GM08714 (cell line): Measurements from ENCODE around the gene TGM5.

Source experiments
- H3K4me3 ChIP-seq: fragments of 200-500 bp; sonication (Bioruptor generic); 2 replicates; pipeline ENCODE4 v1.5.1; 2014; ENCODE audit warnings: mild to moderate bottlenecking, low read length, inconsistent platforms
- ZNF274 ChIP-seq: IDR thresholded peaks from 2 replicates; pipeline ENCODE4 v1.6.1; 2012; ENCODE audit warnings: mild to moderate bottlenecking, low read depth, low read length

Gene TGM5

DNA sequence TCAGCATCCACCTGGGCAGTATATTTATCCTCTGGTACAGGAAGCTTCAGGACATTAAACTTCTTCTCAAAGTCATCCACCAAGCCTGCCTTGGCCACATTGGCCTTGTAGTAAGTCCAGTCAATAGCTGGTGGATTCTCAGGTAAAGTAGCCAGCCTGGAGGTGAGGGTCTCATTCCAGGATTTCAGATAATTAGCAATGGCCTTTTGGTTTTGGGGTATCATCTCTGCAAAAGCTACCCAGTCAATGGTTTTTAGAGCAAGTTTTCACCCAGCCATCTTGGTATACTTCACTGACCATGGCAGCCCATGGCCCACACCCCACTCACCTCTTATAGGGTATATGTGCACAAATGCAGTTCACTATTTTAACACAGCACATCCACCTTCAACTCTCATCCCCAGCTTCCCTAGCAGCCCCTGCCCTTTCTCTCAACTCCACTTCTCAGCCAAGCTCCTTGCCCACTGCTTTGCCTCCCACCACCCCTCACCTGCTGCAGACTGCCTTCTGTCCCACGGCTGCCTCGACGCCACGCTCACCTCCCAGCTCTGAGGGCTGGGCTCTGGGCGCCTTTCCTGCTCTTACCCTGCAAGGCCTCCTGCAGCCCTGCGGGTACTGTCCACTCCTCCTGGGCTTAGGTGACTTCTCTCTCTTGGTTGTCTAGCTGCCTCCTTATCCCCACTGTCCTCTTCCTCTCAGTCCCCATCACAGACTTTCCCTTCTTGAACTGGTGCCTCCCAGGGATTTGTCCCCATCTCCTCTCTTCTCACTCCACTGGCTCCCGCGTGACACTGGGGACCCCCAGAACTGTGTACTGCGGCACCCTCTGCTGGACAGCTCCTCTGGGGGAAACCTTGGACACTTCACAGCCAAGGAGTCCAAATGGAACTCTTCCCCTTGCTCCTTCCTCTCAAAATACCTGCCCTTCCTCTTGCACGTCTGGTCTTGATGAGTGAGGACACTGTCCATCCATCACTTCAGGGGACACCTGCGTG, 1.7 kb upstream of the TGM5 start:
- no peak overlapping the region for H3K4me3 ChIP-seq
- no peak for TF ChIP-seq ZNF274

DNA sequence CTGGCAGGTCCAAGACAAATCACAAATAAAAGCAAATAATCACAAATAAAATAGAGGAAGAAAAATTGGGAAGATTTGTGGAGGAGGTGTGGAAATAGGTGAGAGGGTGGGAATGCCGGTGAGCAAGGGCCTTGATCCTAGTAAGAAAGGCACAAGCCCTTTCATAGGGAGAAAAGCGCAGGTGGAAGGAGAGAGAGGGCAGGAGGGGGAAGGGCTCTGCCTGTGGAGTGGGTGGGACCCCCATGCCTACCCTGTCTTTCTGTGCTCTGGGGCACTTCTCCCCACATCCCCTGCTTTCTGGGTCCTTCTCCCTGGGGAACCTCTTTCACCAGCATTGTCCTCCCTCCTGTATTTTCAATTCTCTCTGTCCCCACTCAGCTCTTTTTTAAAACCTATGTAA, 711 bp upstream of the TGM5 start:
- no peak overlapping the region for H3K4me3 ChIP-seq
- TF ChIP-seq ZNF274 = no peak

DNA sequence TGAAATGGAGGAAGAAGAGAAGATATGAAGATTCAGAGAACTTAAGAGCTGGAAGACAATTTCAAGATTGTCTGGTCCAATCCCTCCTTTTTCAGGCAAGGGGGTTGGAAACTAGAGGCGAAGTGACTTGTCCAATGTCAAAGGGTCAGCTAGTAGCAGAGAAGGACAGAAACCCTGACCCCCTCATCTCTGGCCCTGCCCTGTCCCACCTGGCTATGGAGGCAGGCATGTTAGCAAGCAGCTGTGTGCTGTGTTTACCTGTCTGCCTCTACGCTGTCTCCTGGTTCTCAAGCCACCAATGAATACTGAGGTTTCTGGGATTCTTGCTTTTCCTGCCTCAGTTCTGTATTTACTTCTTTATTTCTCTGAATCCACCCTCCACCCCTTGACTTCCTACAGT, 342 bp downstream of the TGM5 start:
- no peak for TF ChIP-seq ZNF274
- no peak overlapping the region for H3K4me3 ChIP-seq

DNA sequence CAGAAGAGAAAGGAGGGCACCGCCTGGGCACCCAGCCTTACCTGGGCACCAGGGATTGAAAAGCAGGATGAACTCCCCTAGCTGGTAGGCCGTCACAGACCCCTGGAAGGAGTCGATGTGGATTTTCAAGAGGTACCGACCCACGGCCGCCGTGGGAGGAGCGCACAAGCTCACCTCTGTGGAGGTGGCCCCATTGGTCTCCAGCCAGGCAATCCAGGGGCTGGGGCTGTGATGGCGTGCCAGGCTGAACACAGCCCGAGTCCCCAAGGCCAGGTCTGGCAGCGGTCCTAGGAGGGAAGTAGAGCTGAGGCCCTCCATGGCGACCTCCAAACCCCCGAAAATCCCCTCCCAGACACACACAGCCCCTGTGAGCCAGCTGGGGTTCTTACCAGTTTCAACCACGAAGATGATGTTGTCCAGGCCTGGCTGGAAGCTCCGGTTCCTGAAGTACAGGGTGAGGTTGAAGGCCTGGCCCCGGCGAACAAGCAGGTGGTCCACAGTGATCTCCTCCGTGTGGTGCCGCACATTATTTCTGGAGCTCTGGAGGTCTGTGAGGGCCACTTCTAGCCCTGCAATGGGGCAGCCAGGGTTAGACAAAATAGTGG, 6.6 kb downstream of the TGM5 start:
- no peak for TF ChIP-seq ZNF274
- H3K4me3 ChIP-seq = no peak overlapping the region

DNA sequence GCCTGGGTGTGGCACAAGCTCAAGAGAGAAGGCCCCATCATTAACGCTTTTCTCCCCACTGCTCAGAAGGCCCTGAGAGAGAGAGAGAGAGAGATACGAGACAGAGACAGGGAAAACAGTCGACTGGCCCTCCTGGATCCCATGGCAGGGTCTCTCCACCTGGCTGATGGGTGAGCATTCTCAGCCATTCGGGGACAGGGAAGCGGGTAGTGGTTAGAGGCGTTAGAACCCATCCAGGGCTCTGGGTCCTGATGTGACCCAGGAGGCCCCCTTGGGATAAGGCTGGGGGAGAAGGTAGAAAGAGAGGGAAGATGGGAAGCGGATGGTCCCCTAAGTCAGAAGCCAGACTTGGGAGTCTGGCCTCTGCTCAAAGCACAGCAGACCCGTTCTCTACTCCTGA, 7.9 kb downstream of the TGM5 start:
- H3K4me3 ChIP-seq = no peak overlapping the region
- TF ChIP-seq ZNF274 = no peak

DNA sequence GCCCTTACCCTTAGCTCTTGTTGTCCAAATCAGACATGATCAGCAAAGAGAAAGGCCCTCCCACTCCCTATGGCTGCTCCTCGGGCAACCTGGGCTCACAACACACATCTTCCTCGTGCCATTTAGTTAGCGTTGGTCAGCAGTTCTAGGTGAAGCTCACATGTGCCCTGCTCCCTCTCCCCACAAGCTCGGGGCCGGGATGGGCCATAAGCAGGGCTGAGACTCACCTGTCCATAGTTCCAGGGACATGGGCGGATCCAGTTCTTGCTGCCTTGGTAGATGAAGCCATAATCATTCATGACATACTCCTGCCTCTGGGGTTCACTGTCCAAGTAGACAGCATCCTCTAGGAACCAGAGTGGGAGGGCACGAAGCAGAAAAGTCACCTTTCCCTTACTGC, 10.4 kb downstream of the TGM5 start:
- H3K4me3 ChIP-seq = no peak overlapping the region
- TF ChIP-seq ZNF274 = no peak

DNA sequence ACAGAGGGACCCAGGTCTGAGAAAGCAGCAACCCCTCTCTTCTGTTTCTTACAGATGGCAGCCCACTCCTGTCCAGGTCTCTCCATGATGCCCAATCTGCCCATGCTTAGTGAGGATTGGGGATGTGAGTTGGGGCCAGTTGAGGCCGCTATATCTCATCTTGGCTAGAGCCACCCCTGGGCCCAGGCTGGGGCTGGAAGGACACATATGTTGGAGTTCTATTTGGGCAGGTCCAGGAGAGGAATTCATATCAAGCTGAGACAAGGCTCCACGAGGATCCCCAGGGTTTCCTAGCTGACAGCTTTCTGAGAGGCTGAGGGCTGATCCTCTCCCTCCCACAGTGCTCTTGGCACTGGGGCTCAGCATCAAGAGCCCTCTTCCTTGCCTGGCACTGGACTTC, 11.4 kb downstream of the TGM5 start:
- no peak for TF ChIP-seq ZNF274
- no peak overlapping the region for H3K4me3 ChIP-seq

DNA sequence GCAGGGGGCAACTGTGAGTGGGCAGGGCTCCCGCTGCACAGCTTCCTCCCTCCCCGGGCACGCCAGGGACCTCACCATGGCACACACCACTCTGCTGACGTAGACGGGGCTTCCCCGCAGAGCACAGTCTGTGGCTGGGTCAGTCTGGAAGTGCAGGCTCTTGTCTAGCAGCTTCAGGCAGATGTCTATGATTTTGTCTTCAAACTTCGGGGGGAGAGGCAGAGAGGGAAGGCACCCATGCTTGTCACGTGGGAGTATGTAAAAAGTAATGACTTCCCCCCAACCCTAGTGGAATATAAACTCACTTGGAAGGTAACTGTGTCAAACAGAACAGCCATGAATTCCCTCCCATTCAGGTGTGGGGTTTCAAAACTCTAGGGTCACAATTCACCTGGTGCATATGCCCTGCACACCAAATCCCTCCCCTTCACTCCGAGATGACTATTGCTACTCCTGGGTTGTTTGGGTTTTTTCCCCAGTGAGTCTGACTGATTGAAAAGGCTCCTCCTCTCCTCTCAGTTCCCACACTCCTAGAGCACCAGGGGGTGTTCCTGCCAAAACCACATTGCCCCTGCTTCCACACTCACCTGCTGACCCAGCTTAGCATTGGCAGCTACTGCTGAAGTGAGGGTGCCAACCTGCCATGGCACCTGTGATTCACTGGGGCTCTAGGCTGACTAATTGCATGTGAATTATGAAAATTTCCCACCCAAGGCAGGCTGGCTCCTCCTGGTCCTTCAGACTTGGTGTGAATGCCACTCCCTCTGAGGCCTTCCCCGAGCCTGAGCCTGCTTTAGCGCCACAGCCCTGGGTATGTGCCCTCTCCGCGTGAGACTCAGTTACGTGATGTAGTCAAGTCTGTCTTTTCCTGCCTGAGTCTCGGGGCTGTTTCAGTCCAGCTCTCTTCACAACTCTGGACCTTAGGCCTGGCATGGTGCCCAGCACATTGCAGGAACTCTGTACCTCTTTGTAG, 13.0 kb downstream of the TGM5 start:
- no peak for TF ChIP-seq ZNF274
- H3K4me3 ChIP-seq = no peak overlapping the region

DNA sequence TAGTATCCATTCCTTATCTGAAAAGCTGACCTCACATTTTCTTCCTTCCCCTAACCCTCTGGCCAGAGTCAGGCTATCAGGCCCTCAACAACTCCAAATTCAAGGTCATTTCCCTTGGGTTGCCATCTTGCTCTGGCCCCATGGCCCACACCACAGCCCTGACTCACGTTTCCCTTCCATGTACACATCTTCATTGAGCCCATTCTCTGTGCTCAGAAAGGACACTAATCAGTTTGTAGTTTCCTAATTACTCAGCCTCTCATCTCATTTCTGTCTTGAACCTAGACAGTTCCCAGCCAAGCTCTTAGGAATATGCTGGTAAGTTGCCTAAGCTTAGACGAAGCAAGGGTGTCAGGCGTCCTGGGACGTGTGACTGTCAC, 14.9 kb downstream of the TGM5 start:
- TF ChIP-seq ZNF274 = no peak
- no peak overlapping the region for H3K4me3 ChIP-seq

DNA sequence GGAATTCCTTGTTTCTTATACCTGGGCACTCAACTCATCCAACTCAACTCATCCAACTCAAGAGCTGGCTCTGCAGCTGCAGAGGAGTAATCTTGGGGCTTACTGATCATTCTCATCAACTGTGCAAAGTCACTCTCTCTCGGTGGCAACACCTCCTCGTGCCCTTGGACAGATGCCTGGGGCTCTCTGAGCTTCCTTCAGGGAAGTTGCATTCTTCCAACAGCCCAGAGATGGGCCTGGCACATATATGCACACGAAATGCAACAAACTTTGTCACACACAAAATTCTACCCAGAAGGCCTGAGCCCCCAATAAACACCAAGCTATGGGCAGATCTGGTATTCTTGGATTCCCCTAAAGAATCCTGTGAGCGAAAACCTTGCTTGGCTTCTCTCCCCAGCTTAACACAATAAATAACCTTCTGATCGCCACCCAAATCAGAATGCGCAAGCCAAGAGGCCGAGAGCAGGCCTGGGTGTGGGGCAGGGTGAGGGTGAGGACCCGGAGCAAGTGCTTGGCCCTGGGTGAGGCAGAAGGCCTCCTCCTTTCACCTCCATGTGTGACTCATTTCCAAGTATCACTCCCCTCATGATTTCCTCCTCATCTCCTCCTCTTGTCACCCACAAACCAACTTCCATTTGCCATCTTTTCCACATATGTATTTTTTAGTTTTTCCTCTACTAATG, 15.4 kb downstream of the TGM5 start:
- no peak for TF ChIP-seq ZNF274

DNA sequence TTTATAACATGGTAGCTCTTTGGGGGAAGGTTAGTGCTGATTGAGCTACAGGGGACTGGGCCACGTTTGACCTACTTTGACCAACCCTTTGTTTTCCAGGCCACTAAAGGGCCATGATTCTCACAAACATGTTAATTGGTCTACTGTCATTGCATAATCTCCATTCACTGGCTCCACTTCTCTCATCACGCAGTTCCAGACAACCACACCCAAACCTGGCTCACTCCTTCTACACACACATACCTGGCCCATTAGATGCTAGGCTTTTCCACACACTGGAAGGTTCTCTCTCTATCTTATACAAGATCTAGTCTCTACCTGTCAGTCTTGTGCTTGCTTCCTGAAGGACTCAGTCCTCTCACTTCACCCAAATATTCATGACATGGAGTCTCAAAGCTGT, 15.9 kb downstream of the TGM5 start:
- no peak for TF ChIP-seq ZNF274
- H3K4me3 ChIP-seq = no peak overlapping the region

More for the DNA sequence above, 15.4 kb downstream of the TGM5 start:
- H3K4me3 ChIP-seq = no peak overlapping the region

DNA sequence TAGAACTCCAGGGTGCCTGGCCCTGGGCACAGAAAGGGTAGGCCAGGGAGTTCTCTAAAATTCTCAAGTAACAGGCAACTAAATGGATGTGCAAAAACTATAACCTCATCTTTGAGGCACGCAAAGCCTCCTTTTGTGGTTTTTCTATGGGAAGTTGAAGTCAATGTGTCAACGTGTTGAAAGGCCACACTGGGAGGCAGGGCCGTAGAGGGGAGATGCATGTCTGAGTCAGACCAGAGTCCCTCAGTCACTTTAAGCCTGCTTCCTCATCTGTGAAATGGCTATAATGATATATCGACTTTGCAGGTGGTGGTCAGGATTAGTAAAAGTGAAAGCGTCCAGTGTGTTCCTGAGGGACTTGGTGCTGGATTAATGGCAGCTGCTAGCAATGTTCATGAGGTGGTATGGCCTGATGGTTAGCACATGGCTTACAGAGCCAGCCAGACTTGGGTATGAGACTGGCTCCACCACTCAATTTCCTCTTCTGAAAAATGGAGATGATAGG, 17.0 kb downstream of the TGM5 start:
- H3K4me3 ChIP-seq = peak overlapping the region; percentile 5; the same call in 1 of the 2 replicates

DNA sequence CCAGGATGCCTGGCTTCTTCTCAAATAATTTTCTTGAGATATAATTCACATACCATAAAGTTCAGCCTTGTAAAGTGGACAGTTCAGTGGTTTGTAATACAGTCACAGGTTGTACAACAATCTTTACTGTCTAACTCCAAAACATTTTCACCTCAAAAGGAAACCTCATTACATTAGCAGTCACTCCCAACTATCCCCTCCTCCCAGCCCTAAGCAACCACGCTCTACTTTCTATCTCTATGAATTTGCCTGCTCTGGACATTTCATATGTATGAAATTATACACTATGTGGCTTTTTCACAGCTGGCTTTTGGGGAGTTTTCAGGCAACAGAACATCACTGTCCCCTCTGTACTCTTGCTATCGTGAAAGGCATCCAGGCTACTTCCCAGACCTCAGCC, 17.5 kb downstream of the TGM5 start:
- no peak for TF ChIP-seq ZNF274
- peak overlapping the region; percentile 5; the same call in 1 of the 2 replicates for H3K4me3 ChIP-seq

More for the DNA sequence above, 17.0 kb downstream of the TGM5 start:
- TF ChIP-seq ZNF274 = no peak
